IMR-90 (cell line): Measurements from ENCODE around the gene TTC28. TPM values are rescaled to one million over a fixed set of nuclear protein-coding genes. Genes with fewer than 3 reads are reported as not detected.

Experiments used
- ATAC-seq: fragments of 200-7000 bp; cut with Tn5 transposase; 2 replicates; pipeline ENCODE4 v1.9.1; 2020; ENCODE audit warnings: low read depth, mild to moderate bottlenecking, moderate library complexity
- BruUV-seq: library from RNA; stranded (reverse); fragments of 400-500 nt; replicated peaks from 2 replicates; lab custom pipeline; 2021; lab: Mats Ljungman, UMichigan
- CTCF ChIA-PET: fragments of 300-600 bp; formaldehyde crosslinking; extraction: SDS; loops from one replicate; lab custom pipeline; 2021; ENCODE audit warnings: antibody characterized with exemption; lab: Yijun Ruan, JAX
- POLR2A ChIA-PET: fragments of 300-600 bp; sonication (Branson Sonifier 250); formaldehyde crosslinking; loops from one replicate; lab custom pipeline; 2022; ENCODE audit warnings: antibody characterized with exemption; ENCODE audit not compliant: unreplicated experiment; lab: Charles Lee
- DNase-seq: peaks from one replicate; pipeline ENCODE4 v3.0.0; 2013
- H2AFZ ChIP-seq: replicated peaks from 2 replicates; pipeline ENCODE3; 2013; ENCODE audit warnings: low read length, mild to moderate bottlenecking; ENCODE audit not compliant: poor library complexity
- H2AK5ac ChIP-seq: 2 replicates; pipeline ENCODE4 v1.6.1; 2013; ENCODE audit warnings: low read depth, low read length, inconsistent platforms
- H2AK9ac ChIP-seq: replicated peaks from 2 replicates; pipeline ENCODE3; 2013; ENCODE audit warnings: mild to moderate bottlenecking, low read depth, low read length, moderate library complexity; ENCODE audit not compliant: poor library complexity
- H2BK120ac ChIP-seq: 2 replicates; pipeline ENCODE4 v1.6.1; 2013; ENCODE audit warnings: low read depth, low read length, inconsistent platforms
- H2BK15ac ChIP-seq: 3 replicates; pipeline ENCODE4 v1.6.1; 2013; ENCODE audit warnings: low read depth, low read length, inconsistent platforms
- H2BK20ac ChIP-seq: 2 replicates; pipeline ENCODE4 v1.6.1; 2013; ENCODE audit warnings: low read depth, mild to moderate bottlenecking, inconsistent platforms, low read length, moderate library complexity
- H2BK5ac ChIP-seq: 2 replicates; pipeline ENCODE4 v1.6.1; 2013; ENCODE audit warnings: mild to moderate bottlenecking, low read depth, low read length, inconsistent platforms; ENCODE audit not compliant: poor library complexity, severe bottlenecking
- H3K14ac ChIP-seq: replicated peaks from 2 replicates; pipeline ENCODE4 v1.6.1; 2013; ENCODE audit warnings: low read depth, low read length, inconsistent platforms
- H3K18ac ChIP-seq: 2 replicates; pipeline ENCODE4 v1.6.1; 2013; ENCODE audit warnings: low read depth, low read length, control low read depth
- H3K23ac ChIP-seq: 2 replicates; pipeline ENCODE4 v1.6.1; 2013; ENCODE audit warnings: low read depth, low read length, inconsistent platforms
- H3K27ac ChIP-seq: 2 replicates; pipeline ENCODE4 v1.5.1; 2013; ENCODE audit warnings: mild to moderate bottlenecking, control low read depth, low read length; ENCODE audit not compliant: insufficient read depth
- H3K27me3 ChIP-seq: 2 replicates; pipeline ENCODE4 v1.6.1; 2013; ENCODE audit warnings: low read length; ENCODE audit not compliant: control insufficient read depth, insufficient read depth
- H3K36me3 ChIP-seq: 2 replicates; pipeline ENCODE4 v1.6.1; 2013; ENCODE audit warnings: low read length, mixed read lengths; ENCODE audit not compliant: control insufficient read depth, insufficient read depth
- H3K4ac ChIP-seq: 2 replicates; pipeline ENCODE4 v1.6.1; 2013; ENCODE audit warnings: low read depth, low read length, inconsistent platforms
- H3K4me1 ChIP-seq: 2 replicates; pipeline ENCODE4 v1.6.1; 2013; ENCODE audit warnings: low read length, mixed read lengths; ENCODE audit not compliant: control insufficient read depth, insufficient read depth
- H3K4me2 ChIP-seq: 2 replicates; pipeline ENCODE4 v1.6.1; 2013; ENCODE audit warnings: low read depth, mild to moderate bottlenecking, control low read depth, low read length, moderate library complexity
- H3K4me3 ChIP-seq: 2 replicates; pipeline ENCODE4 v1.5.1; 2013; ENCODE audit warnings: low read depth, mild to moderate bottlenecking, control low read depth, low read length, moderate library complexity; ENCODE audit not compliant: insufficient read depth
- H3K56ac ChIP-seq: 2 replicates; pipeline ENCODE4 v1.6.1; 2013; ENCODE audit warnings: low read length, inconsistent platforms; ENCODE audit not compliant: insufficient read depth; ENCODE audit errors: extremely low read depth
- H3K79me1 ChIP-seq, 2 experiments: 2 replicates each; pipeline ENCODE4 v1.6.1; 2013; ENCODE audit warnings: low read length in 2 of 2, inconsistent platforms in 1 of 2, low read depth in 1 of 2
- H3K9ac ChIP-seq: 2 replicates; pipeline ENCODE4 v1.6.1; 2013; ENCODE audit warnings: low read depth, low read length, control low read depth
- H3K9me1 ChIP-seq: 2 replicates; pipeline ENCODE4 v1.6.1; 2013; ENCODE audit warnings: low read length, inconsistent platforms; ENCODE audit not compliant: insufficient read depth
- H3K9me3 ChIP-seq: 2 replicates; pipeline ENCODE4 v1.6.1; 2013; ENCODE audit warnings: low read length; ENCODE audit not compliant: control insufficient read depth, insufficient read depth
- H4K20me1 ChIP-seq: 2 replicates; pipeline ENCODE4 v1.6.1; 2013; ENCODE audit warnings: low read length, inconsistent platforms; ENCODE audit not compliant: insufficient read depth
- H4K5ac ChIP-seq: 2 replicates; pipeline ENCODE4 v1.6.1; 2013; ENCODE audit warnings: mild to moderate bottlenecking, low read depth, low read length, control low read depth
- H4K8ac ChIP-seq, 2 experiments: 2 replicates each; pipeline ENCODE4 v1.6.1; 2013; ENCODE audit warnings: low read depth in 2 of 2, low read length in 2 of 2, control low read depth in 1 of 2, inconsistent platforms in 1 of 2
- H4K91ac ChIP-seq: 2 replicates; pipeline ENCODE4 v1.6.1; 2013; ENCODE audit warnings: low read depth, low read length, inconsistent platforms; ENCODE audit not compliant: insufficient read depth
- FOS ChIP-seq: fragments of 150-350 bp; IDR thresholded peaks from 2 replicates; pipeline ENCODE4 v1.6.1; 2016; ENCODE audit warnings: low read depth, low read length
- MXI1 ChIP-seq: IDR thresholded peaks from 2 replicates; pipeline ENCODE4 v1.6.1; 2012; ENCODE audit warnings: low read depth, mild to moderate bottlenecking, low read length, moderate library complexity, borderline replicate concordance
- NFE2L2 ChIP-seq: fragments of 150-350 bp; IDR thresholded peaks from 2 replicates; pipeline ENCODE4 v1.6.1; 2016; ENCODE audit warnings: low read depth, mild to moderate bottlenecking, low read length
- WGBS, 2 experiments: methylation state at CpG; one replicate each; pipeline versions ENCODE4 v1.1.5 to v1.1.7; 2013; ENCODE audit warnings: missing lambda C conversion rate in 2 of 2; ENCODE audit not compliant: insufficient read length in 1 of 2; ENCODE audit errors: extremely low coverage in 2 of 2; 5-methylcytosine and 5-hydroxymethylcytosine counted together
- dilution Hi-C: fragments of 300-500 bp; cut with HindIII; formaldehyde crosslinking; loops from one replicate; pipeline ENCODE4 v1.14.3; 2018; ENCODE audit warnings: low sequenced_read_pairs; ENCODE audit not compliant: unreplicated experiment
- in situ Hi-C: fragments of 300-500 bp; cut with MboI; formaldehyde crosslinking; loops from 3 replicates; pipeline ENCODE4 v1.14.3; 2019; ENCODE audit warnings: low sequenced_read_pairs, inconsistent platforms, mixed read lengths
- intact Hi-C: fragments of 100-400 bp; cut with micrococcal nuclease; formaldehyde crosslinking; loops from 2 replicates; pipeline ENCODE4 v1.10.0; 2022
- polyA plus RNA-seq, 3 experiments: library from polyadenylated mRNA; depleted of rRNA; stranded (reverse); fragments of >200 nt; gene quantifications; 2 replicates each; pipeline ENCODE4 v1.2.3, GENCODE V29; 2012; ENCODE audit warnings: low replicate concordance in 1 of 3
- total RNA-seq: library from RNA; depleted of rRNA; stranded (reverse); fragments of >200 nt; gene quantifications from 2 replicates; pipeline ENCODE4 v1.2.3, GENCODE V29; 2012

Gene TTC28
- total and polyA plus RNA-seq, 2 of the 4 experiments (the other 2 are of a cell fraction) = 5.6 to 13.3 TPM

DNA sequence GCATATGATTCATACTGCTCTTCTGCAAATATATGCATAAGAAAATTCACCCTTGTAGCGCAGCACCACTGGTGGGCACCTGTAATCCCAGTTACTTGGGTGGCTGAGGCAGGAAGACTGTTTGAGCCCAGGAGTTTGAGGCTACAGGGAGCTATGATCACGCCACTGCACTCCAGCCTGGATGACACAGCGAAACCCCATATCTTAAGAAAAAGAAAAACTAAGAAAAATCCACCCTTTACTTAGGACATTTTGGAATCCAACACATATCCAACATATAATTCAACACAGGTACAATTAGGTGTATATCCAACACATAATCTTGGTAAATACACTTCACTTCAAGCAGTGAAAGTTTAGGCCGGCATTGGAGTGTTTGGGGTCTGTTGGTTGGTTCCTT is 505.1 kb downstream of the TTC28 start:
- Histone ChIP-seq H4K5ac (no peak overlapping the region), H3K23ac (no peak overlapping the region), H2AFZ (no peak overlapping the region), H4K8ac (no peak overlapping the region), H2BK5ac (no peak overlapping the region), H4K20me1 (no peaks in the 10 kb centered on the region; the same call in 1 of the 2 replicates), H3K9me1 (peaks cover 5% of the 10 kb centered on the region; the same call in 1 of the 2 replicates), H3K18ac (no peak overlapping the region), H3K56ac (no peak overlapping the region), H3K27ac (no peak overlapping the region), H3K4me1 (no peaks in the 10 kb centered on the region), H3K36me3 (no peaks in the 10 kb centered on the region), H3K9ac (no peak overlapping the region), H3K27me3 (no peaks in the 10 kb centered on the region), H2BK20ac (no peak overlapping the region), H3K4me2 (no peak overlapping the region), H3K79me1 (peaks cover 4 to 7% of the 10 kb centered on the region in 2 experiments; a peak in 2 of 4 replicates), H2BK15ac (no peak overlapping the region), H2AK5ac (no peak overlapping the region), H2BK120ac (no peak overlapping the region), H2AK9ac (no peak overlapping the region), H3K4ac (no peak overlapping the region), H3K14ac (no peak overlapping the region), H3K9me3 (no peaks in the 10 kb centered on the region), H4K91ac (no peak overlapping the region), H3K4me3 (no peak overlapping the region)
- DNase-seq (no peak), ATAC-seq (no peak)
- no CpG with 5 or more reads among the region's 4 CpGs for WGBS, 2 experiments
- BruUV-seq = no TSS peak
- TF ChIP-seq MXI1 (no peak), FOS (no peak), NFE2L2 (no peak)
- in situ Hi-C loops = no loop called here
- intact Hi-C loops = no loop called here
- ChIA-PET CTCF (no interaction called here), POLR2A (no interaction called here)
- dilution Hi-C loops = no loop called here
